ENCODE data around the gene STK32A. TPM values are rescaled to one million over a fixed set of nuclear protein-coding genes. Genes with fewer than 3 reads are reported as not detected.

The STK32A gene
- total RNA-seq, 1 experiment from 2014 or later = 6.8 TPM

DNA sequence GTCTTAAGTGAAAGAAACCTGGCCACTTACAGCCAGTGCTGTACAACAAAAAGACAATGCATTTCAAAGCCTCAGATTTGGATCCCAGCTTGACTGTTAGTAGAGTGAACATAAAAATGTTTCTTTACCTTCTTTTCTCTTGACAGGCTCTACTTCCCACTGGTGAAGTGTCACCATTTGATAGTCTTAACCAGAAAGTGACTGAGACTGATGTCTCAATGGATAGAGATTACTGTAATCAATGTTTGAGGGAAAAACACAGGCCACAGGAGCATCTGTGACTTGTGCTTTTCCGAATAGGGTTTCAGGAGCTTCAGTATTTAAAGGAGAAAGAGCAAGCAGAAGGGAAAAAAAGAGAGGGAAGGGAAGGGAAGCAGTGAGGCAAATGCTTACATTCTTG lies 41.7 kb upstream of the STK32A start:
- no peak overlapping the region for H2AFZ ChIP-seq (ENCODE audit: low read length)
- ChIA-PET POLR2A (ENCODE audit: unreplicated experiment) (no interaction called here), CTCF (interaction anchor here (0.7 kb wide), 1 partner anchor 18 kb away, joined by 4 read pairs; no protein-coding TSS in a partner anchor)
- H3K4me1 ChIP-seq (ENCODE audit: insufficient read depth, low read length) = no peaks in the 10 kb centered on the region
- no peak for TF ChIP-seq EZH2 (IDR thresholded peaks at IDR 0.05; ENCODE audit: low read length, unreplicated experiment)
- TF ChIP-seq EZH2phosphoT487 (IDR thresholded peaks at IDR 0.05; ENCODE audit: borderline replicate concordance, low read length) = no peak
- no peak for TF ChIP-seq CTCF (conservative IDR thresholded peaks at IDR 0.05; ENCODE audit: low read depth, low read length)
- H3K27me3 ChIP-seq (ENCODE audit: low read length) = peaks cover 46% of the 10 kb centered on the region
- H3K4me3 ChIP-seq (ENCODE audit: low read length) = no peak overlapping the region
- no peak overlapping the region for H3K4me2 ChIP-seq (ENCODE audit: low read length)
- BruUV-seq (replicated peaks) = no TSS peak
- intact Hi-C loops (cut with micrococcal nuclease) = no loop called here
- H3K79me2 ChIP-seq (ENCODE audit: low read length) = no peaks in the 10 kb centered on the region
- DNase-seq (no peak), ATAC-seq (no peak)
- H3F3A ChIP-seq (ENCODE audit: low read length, unreplicated experiment) = no peaks in the 10 kb centered on the region
- H3K9me3 ChIP-seq (ENCODE audit: low read length) = no peaks in the 10 kb centered on the region
- H3K9ac ChIP-seq (ENCODE audit: low read length) = no peak overlapping the region
- H4K20me1 ChIP-seq (ENCODE audit: low read length) = no peaks in the 10 kb centered on the region
- H3K9me2 ChIP-seq (replicated peaks; ENCODE audit: low read length) = no peaks in the 10 kb centered on the region
- no peaks in the 10 kb centered on the region for H3K36me3 ChIP-seq (ENCODE audit: low read depth, low read length)
- H3K27ac ChIP-seq (ENCODE audit: low read length) = no peak overlapping the region

DNA sequence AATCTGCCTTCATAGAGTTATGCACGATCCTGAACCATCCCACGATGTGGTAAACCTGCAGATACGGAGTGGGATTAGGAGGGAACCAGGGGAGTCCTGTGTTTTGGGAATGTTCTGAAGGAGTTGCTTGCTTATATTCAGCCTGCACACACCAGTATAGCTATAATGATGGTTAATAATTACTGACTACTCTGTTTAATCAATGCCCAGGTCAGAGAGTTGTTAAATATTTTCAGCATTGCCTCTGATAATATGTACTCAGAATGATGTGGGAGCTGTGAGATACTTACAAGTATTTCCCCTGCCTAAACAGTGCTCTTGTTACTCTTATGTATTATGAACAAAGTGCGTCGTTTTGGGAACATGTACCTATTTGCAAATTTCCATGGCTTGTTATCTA lies 34.8 kb upstream of the STK32A start:
- Histone ChIP-seq H3K9me2 (replicated peaks; ENCODE audit: low read length) (no peaks in the 10 kb centered on the region), H3K27ac (ENCODE audit: low read length) (no peak overlapping the region), H3K36me3 (ENCODE audit: low read depth, low read length) (no peaks in the 10 kb centered on the region), H3F3A (ENCODE audit: low read length, unreplicated experiment) (no peaks in the 10 kb centered on the region), H3K79me2 (ENCODE audit: low read length) (no peaks in the 10 kb centered on the region), H3K4me1 (ENCODE audit: insufficient read depth, low read length) (no peaks in the 10 kb centered on the region), H3K4me3 (ENCODE audit: low read length) (no peak overlapping the region), H3K9me3 (ENCODE audit: low read length) (no peaks in the 10 kb centered on the region), H3K9ac (ENCODE audit: low read length) (no peak overlapping the region), H3K4me2 (ENCODE audit: low read length) (no peak overlapping the region), H4K20me1 (ENCODE audit: low read length) (no peaks in the 10 kb centered on the region), H3K27me3 (ENCODE audit: low read length) (peaks cover 51% of the 10 kb centered on the region), H2AFZ (ENCODE audit: low read length) (no peak overlapping the region)
- BruUV-seq (replicated peaks) = no TSS peak
- TF ChIP-seq CTCF (conservative IDR thresholded peaks at IDR 0.05; ENCODE audit: low read depth, low read length) (no peak), EZH2phosphoT487 (IDR thresholded peaks at IDR 0.05; ENCODE audit: borderline replicate concordance, low read length) (no peak), EZH2 (IDR thresholded peaks at IDR 0.05; ENCODE audit: low read length, unreplicated experiment) (no peak)
- ChIA-PET POLR2A (ENCODE audit: unreplicated experiment) (no interaction called here), CTCF (no interaction called here)
- ATAC-seq (no peak), DNase-seq (no peak)
- intact Hi-C loops (cut with micrococcal nuclease) = no loop called here

DNA sequence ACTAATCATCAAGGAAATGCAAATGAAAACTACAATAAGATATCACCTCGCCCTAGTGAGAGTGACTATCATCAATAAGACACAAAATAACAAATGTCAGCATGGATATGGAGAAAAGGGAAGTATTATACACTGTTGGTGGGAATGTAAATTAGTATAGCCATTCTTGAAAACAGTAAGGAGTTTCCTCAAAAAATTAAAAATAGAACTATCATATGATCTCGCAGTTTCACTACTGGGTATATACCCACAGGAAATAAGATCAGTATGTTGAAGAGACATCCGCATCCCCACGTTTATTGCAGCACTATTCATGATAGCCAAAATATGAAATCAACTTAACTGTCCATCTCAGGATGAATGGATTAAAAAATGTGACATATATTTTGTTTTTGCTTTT lies 31.6 kb upstream of the STK32A start:
- no peak overlapping the region for H3K9ac ChIP-seq (ENCODE audit: low read length)
- ChIA-PET POLR2A (ENCODE audit: unreplicated experiment) (no interaction called here), CTCF (no interaction called here)
- H3K79me2 ChIP-seq (ENCODE audit: low read length) = no peaks in the 10 kb centered on the region
- no peaks in the 10 kb centered on the region for H3K36me3 ChIP-seq (ENCODE audit: low read depth, low read length)
- peaks cover 31% of the 10 kb centered on the region for H3K27me3 ChIP-seq (ENCODE audit: low read length)
- ATAC-seq (no peak), DNase-seq (no peak)
- no peak overlapping the region for H3K4me2 ChIP-seq (ENCODE audit: low read length)
- no peaks in the 10 kb centered on the region for H4K20me1 ChIP-seq (ENCODE audit: low read length)
- no TSS peak for BruUV-seq (replicated peaks)
- no peaks in the 10 kb centered on the region for H3F3A ChIP-seq (ENCODE audit: low read length, unreplicated experiment)
- TF ChIP-seq CTCF (conservative IDR thresholded peaks at IDR 0.05; ENCODE audit: low read depth, low read length) (no peak), EZH2 (IDR thresholded peaks at IDR 0.05; ENCODE audit: low read length, unreplicated experiment) (no peak), EZH2phosphoT487 (IDR thresholded peaks at IDR 0.05; ENCODE audit: borderline replicate concordance, low read length) (no peak)
- H3K27ac ChIP-seq (ENCODE audit: low read length) = no peak overlapping the region
- no peak overlapping the region for H3K4me3 ChIP-seq (ENCODE audit: low read length)
- H3K9me3 ChIP-seq (ENCODE audit: low read length) = no peaks in the 10 kb centered on the region
- no peaks in the 10 kb centered on the region for H3K9me2 ChIP-seq (replicated peaks; ENCODE audit: low read length)
- no peaks in the 10 kb centered on the region for H3K4me1 ChIP-seq (ENCODE audit: insufficient read depth, low read length)
- no peak overlapping the region for H2AFZ ChIP-seq (ENCODE audit: low read length)
- intact Hi-C loops (cut with micrococcal nuclease) = no loop called here
